GM18868 (cell line): Measurements from ENCODE around the gene PLA2G15.

Experiments used
- ATAC-seq: cut with Tn5 transposase; IDR thresholded peaks from one replicate; pipeline ENCODE4 v1.9.1; 2021; ENCODE audit warnings: mild to moderate bottlenecking, moderate library complexity; ENCODE audit not compliant: unreplicated experiment

Gene PLA2G15

DNA sequence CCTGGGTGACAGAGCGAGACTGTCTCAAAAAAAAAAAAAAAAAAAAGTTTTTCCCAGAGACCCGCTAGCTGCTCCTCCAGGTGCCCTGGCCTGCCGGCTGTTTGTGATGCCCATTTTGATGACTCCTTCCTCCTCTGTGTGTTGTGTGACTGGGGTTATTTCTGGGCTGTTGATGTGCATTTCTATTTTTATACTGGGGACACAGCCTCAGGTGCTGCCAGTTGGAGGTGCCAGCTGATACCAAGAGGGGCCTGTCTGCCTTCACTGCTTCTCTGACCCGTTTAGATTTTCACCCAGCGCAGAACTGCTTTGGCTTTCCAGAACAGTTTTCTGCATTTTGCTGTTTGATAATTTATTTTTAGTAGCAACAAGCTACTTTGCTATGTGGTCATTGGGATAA lies 6.7 kb downstream of the PLA2G15 start:
- ATAC-seq = no peak

DNA sequence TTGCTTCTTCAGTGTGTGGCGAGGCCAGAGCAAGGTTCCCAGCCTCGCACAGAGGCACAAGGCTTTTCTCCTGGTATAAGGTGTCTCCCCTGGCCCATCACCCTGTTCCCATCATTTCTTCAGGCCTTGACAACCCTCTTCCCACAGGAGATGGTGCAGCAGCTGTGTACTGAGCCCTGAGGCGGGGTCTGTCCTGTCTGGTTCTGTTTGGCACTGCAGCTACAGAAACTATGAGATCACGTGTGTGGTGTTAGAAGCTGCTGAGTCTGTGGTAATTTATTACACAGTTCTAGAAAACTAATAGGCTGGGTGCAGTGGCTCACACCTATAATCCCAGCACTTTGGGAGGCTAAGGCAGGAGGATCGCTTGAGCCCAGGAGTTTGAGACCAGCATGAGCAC lies 7.2 kb downstream of the PLA2G15 start:
- ATAC-seq = no peak

DNA sequence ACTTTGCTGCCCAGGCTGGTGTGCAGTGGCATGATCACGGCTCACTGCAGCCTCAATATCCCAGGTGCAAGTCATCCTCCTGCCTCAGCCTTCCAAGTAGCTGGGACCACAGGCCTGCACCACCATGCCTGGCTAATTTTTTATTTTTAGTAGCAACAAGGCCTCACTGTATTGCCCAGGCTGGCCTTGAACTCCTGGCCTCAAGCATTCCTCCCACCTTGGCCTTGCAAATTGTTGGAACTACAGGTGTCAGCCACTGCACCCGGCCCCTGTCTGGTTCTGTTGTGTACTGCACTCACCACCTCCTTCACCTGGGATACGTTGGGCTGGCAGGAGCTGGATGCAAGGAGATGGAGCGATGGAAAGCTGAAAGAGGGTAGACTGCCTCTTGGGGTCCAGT lies 8.5 kb downstream of the PLA2G15 start:
- no peak for ATAC-seq

DNA sequence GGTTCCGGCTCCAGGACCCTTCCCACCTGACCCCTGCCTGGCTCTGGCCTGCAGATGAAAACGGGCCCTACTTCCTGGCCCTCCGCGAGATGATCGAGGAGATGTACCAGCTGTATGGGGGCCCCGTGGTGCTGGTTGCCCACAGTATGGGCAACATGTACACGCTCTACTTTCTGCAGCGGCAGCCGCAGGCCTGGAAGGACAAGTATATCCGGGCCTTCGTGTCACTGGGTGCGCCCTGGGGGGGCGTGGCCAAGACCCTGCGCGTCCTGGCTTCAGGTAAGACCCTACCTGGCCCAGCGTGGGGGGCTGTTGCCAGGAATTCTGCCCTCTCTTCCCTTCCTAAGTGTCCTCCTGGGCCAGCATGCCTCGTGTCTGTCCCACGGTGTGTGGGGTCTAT lies 10.5 kb downstream of the PLA2G15 start:
- no peak for ATAC-seq

DNA sequence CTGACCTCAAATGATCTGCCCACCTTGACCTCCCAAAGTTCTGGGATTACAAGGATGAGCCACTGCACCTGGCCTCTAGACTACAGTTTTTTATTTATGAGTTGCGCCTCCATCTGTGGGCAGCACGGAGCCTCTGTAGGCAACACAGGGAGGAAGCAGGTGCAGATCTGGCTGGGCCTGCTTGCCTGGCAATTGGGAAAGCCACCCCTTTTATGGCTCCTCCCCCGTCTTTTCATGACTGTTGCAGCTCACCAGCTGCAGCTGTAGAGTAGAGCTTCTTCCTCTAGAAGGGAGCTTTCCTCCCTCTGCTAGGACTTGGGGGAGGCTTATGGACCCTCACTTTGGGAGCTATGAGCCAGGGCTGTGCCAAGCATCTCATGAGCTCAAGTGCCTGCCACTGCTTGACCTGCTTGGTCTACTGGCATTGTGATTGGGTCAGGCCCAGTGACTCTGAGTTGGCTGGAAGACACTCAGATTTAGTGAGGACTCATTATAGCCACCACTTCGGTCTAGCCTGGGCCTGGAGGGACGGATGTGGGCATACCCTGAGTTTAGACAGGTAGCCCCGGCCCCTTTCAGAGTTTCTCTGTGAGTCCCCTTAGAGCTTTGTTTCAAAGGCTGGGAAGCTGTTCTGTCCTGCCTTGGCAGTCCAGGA lies 12.2 kb downstream of the PLA2G15 start:
- peak; percentile 60 for ATAC-seq

DNA sequence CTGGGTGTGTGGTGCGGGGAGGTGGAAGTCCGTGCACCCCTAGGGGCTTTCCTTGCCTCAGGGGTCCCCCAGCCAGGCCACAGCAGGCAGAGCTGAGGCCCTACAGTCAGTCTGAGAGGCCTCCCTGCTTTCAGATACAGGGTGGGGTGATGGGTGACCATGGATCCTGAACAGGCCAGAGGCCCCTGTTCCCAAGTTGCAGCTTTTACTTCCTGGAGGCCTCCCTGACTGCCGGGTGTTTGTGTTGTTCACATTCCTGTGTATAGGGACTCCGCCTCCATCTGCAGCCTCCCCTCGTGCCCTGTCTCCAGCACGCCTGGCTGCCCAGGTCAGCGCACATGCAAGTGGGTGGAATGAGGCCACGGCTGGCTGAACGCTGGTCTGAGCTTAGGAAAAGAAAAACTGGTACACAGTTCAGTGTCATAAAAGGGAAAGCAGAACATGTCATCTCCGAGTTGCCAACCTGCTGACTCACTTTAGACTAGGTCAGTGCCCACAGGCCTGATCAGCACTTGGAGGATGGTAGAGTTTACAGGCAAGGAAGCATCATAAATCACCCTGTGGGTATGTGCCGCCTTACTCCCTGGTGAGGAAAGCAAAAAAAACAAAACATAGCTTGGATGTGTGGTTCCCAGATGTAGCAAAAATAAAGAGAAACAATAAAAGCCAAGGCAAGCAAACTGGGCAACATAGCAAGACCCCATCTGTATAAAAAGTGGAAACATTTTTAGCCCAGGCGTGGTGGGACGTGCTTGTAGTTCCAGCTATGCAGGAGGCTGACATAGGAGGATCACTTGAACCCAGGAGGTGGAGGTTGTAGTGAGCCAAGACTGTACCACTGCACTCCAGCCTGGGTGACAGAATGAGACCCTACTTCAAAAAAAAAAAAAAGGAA lies 13.0 kb downstream of the PLA2G15 start:
- peak; percentile 28 for ATAC-seq

DNA sequence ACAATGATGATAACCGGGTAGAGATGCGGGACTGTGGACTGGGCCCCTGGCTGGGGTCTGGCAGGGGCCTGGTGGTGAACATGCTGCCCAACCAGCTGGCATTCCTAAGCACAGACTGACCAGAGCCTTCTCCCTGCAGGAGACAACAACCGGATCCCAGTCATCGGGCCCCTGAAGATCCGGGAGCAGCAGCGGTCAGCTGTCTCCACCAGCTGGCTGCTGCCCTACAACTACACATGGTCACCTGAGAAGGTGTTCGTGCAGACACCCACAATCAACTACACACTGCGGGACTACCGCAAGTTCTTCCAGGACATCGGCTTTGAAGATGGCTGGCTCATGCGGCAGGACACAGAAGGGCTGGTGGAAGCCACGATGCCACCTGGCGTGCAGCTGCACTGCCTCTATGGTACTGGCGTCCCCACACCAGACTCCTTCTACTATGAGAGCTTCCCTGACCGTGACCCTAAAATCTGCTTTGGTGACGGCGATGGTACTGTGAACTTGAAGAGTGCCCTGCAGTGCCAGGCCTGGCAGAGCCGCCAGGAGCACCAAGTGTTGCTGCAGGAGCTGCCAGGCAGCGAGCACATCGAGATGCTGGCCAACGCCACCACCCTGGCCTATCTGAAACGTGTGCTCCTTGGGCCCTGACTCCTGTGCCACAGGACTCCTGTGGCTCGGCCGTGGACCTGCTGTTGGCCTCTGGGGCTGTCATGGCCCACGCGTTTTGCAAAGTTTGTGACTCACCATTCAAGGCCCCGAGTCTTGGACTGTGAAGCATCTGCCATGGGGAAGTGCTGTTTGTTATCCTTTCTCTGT lies 14.0 kb downstream of the PLA2G15 start:
- ATAC-seq = no peak

DNA sequence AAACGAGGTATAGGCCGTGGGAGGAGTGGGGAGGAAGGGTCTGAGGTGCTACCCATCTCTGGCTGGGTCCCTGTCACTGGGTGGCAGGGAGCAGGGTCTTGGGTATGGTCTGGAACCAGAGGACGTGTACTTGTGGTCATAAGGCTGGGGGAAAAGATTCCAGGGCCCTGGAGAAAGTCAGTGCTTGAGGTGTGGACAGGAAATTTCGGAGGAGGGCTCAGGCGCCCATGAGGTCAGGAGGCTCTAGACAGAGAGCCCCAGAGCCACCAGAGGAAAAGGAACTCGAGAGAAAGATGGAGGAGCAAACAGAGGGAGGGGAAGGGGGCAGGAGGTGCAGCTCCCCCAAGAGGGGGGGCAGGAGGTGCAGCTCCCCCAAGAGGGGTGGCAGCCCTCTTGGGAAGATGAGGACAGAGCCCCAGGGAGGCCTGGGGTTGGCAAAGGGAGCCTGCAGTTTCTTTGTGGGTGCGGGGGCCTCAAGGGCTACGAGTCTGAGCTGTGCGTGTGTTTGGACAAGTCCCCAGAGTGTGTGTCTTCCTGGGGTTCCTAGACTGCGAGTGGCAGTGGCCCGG lies 18.5 kb downstream of the PLA2G15 start:
- ATAC-seq = no peak

DNA sequence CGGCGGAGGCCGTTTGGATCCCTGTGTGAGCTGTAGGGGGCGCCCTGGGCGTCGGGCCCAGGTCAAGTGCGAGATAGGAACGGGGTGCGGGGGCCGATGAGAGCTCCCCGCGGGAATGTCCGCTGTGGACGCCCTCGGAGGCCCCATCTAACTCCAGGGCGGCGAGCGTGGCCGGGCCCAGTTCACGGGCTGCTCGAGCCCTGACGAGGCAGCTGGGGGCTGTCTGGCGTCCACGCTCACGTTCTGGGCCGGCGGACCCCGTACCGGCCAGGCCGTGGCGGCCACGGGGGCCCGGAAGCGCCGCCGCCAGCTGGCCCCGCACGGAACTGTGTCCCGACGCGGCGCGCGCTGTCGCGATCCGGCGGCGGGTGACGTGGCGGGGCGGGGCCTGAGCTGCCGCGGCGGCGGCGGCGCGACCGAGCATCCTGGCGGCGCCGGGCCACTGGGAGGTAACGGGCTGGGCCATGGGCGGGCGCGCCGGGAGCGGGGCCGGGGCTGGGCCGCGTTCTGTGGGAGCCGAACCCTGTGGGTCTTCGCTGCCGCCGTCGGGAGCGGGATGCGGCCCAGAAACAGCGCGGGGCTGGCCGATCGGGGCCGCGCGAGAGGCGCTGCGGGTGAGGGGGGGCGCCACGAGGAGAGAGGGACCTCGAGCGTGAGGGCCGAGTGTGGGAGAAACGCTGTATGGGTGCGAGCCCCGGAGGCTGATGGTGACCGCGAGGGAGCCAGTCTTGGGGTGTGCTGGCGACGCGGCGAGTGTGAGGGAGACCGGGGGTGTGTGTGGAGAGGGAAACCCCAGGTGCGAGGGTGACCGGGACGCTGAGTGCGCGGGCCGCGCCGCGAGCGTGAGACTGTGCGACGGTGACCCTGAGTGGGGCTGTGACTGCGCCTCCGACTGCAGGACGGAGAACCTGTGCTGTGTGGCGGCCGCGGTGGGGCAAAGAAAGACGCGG lies 19.2 kb downstream of the PLA2G15 start, which contains the start of gene SLC7A6:
TSS of gene SLC7A6 (plus strand) at position 399 of the 950 bp plus-strand sequence. CDS start 10,201 bp downstream, outside the sequence.
- peak; percentile 63 for ATAC-seq

DNA sequence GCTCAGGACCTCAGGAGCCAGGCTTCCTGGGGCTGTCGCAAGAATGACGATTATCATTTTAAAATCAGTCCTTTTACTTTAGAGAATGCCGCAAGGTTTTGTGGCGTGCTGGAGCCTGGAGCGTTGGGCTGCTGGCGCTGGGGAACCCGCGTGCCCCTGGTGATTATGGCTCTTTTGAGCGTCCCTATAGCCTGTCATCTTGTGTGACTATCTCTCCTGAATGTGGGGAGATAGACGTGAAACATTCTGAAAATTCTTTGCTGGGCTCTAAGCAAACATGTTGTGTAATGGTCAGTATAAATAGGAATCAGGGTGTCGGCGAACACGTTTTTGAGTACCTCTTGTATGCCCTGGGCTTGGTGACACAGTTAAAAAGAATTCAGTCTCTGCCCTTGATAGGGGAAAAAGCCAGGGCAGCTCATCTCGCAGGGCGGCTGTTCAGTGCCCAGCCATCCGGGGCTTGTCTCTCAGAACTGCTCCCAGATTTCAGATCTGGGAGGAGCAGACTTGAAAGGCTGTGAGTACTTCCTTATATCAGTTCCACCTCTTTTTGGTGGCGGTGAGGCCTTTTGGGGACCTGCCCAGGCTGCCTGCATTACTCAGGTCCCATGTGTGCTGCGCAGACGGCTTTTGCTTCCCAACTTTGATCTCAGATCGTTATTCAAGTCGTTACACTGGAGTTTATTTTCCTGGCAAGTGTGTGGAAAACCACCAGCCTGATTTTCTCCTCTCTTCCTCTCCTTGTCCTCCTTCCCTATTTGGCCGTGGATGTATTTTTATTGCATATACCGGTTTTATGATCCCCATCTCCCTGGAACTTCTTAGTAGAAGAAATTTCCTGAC lies 20.1 kb downstream of the PLA2G15 start:
- ATAC-seq = no peak

DNA sequence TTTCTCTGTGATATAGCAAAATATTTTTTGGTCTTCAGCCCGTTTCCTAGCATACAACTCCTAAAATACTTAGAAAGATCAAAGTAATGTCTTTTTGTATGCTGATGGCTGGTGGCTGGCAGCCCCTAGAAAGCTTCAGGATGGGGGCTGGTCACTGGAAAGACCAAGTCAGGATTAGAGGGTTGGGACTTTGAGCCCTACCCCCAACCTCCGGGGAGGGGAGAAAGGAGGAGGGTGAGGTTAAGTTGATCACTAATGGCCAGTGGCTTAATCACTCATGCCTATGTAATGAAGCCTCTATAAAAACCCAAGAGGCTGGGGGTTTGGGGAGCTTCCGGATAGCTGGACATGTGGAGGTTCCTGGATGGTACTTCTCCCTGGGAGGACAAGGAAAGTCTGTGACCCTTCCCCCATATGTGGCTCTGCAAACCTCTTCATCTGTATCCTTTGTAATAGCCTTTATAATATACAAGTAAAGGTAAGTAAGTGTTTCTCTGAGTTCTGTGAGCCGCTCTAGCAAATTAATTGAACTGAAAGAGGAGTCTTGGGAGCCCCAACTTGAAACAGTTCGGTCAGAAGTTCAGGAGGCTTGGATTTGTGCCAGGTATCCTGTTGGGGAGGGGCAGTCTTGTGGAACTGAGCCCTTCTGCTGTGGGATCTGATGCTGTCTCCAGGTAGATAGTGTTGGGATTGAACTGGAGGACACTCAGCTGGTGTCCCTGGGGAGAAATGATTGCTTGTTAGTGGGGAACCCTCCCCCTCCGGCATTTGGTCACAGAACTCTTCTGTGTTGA lies 22.6 kb downstream of the PLA2G15 start:
- no peak for ATAC-seq

DNA sequence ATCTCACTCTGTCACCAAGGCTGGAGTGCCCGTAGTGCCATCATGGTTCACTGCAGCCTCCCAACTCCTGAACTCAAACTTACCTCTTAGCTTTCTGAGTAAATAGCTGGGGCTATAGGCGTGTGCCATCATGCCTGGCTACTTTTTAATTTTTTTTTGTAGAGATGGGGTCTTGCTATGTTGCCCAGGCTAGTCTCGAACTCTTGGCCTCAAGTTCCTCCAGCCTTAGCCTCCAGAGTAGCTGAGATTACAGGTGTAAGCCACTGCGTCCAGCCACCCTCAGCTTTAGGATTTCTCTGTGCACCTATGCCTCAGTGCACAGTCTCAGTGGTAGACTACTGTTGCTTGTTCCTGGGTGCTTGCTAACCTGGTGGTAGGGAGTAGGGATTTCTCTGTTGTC lies 24.6 kb downstream of the PLA2G15 start:
- no peak for ATAC-seq

DNA sequence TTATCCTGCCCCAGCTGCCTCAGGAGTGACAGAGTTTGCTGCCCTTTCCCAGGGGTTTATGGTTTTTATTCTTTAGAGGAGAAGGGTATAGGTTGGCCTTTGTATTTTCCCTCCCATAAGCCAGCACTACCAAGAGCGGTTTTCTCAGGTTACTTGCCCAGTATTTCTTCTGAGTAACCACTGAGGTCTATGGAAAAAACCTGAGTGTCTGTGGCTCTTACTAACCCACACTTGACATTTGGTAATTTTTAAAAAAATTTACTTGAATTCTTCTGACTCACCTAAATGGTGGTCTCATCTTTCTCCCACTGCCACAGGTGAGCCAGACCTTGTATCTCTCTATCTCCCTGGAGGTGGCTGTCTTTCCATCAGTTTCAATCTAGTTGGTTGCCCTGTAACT lies 25.2 kb downstream of the PLA2G15 start:
- ATAC-seq = no peak

DNA sequence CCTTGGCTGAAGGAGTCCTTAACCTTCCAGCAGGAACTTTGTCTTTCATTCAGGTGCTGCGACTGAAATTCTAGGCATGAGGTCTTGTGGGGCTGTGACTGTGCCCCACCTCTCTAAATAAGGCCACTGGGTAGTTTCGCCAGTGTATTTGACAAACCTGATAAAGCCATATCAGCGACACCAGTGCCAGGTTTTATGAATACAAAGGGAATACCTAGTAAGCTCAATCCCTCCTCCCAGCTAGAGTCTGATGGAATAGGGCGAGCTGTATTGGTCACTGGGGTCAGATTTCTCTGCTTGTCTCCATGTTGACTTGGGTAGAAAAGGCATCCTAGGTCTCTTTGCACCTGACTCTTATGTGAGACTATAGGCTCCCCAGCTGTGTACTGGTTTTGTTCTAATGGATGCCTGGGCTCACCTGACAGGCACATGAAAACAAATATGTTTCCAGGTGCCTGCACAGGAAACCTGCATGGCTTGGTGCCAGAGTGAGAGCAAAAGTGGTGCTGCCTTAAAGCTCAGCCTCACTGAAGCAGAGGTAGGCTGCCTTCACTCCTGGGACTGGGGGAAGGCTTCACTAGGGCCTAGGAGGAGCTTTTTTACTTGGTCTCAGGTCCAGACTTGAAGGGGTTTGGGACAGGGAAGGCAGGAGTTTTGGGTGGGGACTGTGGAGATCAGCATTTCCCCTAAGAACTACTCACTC lies 27.5 kb downstream of the PLA2G15 start:
- no peak for ATAC-seq

DNA sequence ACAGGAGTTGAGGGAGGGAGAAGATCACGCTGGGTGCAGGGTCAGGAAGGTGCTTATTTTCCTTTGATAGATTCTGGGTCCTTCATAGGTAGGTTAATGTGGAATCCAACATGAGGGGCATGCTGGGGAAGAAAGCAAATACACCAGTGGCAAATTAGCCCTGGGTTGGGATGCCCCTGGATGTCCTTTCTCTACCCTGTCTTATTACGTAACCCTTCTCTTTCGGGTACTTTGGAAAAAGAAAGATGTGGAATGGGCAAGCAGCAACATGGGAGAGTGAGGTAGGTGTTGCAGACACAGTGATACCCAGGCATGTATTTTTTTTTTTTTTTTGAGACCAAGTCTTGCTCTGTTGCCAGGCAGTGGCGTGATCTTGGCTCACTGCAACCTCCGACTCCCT lies 28.3 kb downstream of the PLA2G15 start:
- no peak for ATAC-seq

DNA sequence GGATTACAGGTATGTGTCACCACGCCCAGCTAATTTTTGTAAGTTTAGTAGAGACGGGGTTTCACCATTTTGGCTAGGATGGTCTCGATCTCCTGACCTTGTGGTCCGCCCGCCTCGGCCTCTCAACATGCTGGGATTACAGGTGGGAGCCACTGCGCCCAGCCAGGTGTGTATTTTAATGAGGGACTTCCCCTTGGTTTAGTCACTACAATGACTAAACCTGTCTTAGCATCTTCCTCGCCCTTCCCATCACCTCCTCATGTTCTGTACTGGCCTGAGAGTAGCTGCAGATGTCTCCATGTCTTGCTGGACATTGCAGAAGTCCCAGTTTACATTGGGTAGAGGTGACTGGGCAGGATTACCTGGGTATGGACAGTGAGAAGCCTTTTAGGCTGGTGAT lies 28.7 kb downstream of the PLA2G15 start:
- ATAC-seq = no peak

DNA sequence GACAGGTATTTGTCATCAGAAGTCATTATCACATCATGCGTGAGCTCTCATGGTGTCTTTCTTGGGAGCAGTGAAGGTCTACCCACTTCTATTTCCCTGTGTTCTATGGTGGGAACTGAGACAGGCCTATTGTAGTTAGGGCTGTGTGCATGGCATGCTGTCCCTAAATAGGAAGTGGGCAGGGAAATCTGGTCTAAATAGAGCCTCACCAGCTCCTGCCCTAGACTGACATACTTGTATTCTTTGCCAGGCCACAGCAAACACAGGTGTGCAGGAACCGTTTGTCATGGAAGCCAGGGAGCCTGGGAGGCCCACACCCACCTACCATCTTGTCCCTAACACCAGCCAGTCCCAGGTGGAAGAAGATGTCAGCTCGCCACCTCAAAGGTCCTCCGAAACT lies 29.3 kb downstream of the PLA2G15 start:
- ATAC-seq = no peak
